Right lobe of liver (tissue), 4 donors: ENCODE measurements around the gene M1AP.

Experiments
- CTCF ChIP-seq, 4 donors: fragments of 200-600 bp in 3 of 4; fragments of 450-650 bp in 1 of 4; IDR thresholded peaks; one replicate each; pipeline versions ENCODE4 v1.5.1 to v1.8.0; 2016 to 2022; ENCODE audit warnings: antibody characterized with exemption in 4 of 4, mild to moderate bottlenecking in 2 of 4
- POLR2A ChIP-seq: fragments of 450-650 bp; IDR thresholded peaks from one replicate; pipeline ENCODE4 v1.6.1; 2017; ENCODE audit warnings: antibody characterized with exemption, mild to moderate bottlenecking
- donor health status: DM: no; HTN: no; CAD: no.
- donor health status: DM: no; HTN: no; CAD: no.
- donor health status: DM: no; HTN: yes; CAD: no.

DNA sequence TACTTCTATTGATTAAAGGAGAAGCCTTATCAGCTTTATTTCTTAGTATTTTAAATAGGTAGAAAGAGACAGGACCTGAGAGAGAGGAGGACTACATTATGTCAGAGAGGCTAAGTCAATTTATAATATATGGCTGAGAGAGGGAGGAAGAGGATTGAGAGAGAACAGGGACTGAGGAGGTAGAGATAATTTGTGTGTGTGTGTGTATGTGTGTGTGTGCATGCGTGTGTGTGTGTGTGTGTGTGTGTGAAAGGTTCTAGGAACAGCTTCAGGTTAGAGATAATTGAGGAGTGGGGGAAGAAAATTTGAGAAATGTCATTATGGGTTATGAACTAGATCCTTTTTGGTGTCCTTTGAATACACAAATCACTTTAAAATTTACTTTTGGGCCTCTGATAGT lies 78.4 kb downstream of the M1AP start:
- TF ChIP-seq CTCF (IDR thresholded peaks at IDR 0.05) (no peak), POLR2A (no peak)
